ENCODE measurements around the gene CD6.
A peak's percentile ranks its signal among the peaks of the same experiment; 100 is the strongest.

Gene CD6

GRCh38 chr11:61028135-61028729, 56.8 kb downstream of the CD6 start:
- no peak for DNase-seq

DNA sequence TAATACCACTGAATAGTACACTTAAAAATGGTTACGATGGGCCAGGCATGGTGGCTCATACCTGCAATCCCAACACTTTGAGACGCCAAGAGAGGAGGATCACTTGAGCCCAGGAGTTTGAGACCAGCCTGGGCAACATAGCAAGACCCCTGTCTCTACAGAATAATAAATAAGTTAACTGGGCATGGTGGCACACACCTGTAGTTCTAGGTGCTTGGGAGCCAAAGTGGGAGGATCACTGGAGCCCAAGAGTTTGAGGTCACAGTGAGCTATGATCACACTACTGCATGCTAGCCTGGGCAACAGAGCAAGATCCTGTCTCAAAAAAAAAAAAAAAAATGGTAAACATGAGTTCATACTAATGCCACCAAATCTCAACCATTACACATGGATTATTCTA, 61.3 kb downstream of the CD6 start:
- no peak for DNase-seq

- DNase-seq: no peak
Observed at GRCh38 chr11:61033417-61033816, 61.9 kb downstream of the CD6 start.

- DNase-seq: no peak
Observed at GRCh38 chr11:61034111-61034510, 62.6 kb downstream of the CD6 start.

DNA sequence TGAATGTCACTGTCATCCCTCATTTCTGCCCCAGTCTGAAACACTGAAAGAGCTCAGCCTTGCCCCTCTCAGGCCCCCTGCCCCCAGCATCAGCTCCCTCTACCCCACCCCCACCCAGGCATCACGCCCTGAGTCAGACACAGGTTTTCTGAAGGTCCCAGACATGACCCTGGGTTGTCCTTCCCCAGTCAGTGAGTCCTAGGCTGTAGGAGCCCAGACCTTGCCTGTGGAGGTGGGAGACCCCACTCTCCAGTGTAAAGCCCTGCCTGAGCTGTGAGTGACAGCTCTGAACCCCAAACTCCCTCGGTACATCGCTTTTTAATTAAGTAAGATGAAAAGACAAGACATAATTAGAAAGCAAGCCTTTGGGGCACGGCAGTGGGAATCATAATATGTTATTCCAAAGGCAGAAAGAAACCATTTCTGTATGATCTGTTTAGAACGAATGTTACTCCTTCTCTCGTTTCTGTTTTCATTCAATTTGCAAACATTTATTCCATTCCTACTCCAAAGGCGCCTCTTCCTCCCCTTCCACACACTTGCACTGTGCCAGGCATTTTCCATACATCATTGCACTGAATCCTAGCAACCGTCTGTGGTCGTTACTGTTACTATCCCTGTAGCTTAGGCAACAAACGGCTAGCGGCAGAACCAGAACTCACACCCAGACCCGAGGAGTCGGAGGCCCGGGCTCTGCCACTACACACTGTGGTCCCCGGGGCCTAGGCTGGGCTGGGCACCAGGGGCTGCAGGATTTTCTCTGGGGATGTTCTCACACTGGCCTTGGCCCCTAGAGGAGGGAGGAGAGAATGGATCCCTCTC, 63.4 kb downstream of the CD6 start:
- DNase-seq: no peak

- no peak for DNase-seq
Observed at GRCh38 chr11:61035526-61035835, 64.0 kb downstream of the CD6 start.

DNA sequence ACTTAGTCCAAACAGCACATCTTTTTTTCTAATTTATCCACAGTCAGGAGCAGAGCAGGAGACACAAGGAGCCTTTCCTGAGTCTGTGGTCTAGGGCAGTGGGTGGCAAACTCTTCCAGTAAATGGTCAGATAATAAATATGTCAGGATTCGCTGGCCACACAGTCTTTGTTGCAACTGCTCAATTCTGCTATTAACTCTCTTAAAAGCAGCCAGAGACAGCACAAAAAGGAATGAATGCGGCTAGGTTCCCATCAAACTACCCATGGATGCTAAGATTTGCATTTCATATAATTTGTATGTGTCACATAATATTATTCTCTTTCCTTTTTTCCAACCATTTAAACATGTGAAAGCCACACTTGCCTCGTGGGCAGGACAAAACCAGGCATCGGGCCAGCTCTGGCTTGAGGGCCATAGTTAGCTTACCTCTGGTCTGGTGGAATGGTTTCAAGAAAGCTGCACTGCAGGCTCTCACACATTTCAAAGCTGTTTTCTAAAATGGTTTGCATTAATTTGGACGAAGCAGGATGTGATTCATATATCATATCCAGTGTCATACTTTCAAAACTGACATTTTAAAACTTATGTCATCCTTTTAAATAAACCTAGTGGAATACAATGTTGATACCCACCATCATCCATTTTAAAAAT, 66.1 kb downstream of the CD6 start:
- peak; percentile 67 for DNase-seq

GRCh38 chr11:61039916-61040315, 68.4 kb downstream of the CD6 start:
- DNase-seq: no peak

DNA sequence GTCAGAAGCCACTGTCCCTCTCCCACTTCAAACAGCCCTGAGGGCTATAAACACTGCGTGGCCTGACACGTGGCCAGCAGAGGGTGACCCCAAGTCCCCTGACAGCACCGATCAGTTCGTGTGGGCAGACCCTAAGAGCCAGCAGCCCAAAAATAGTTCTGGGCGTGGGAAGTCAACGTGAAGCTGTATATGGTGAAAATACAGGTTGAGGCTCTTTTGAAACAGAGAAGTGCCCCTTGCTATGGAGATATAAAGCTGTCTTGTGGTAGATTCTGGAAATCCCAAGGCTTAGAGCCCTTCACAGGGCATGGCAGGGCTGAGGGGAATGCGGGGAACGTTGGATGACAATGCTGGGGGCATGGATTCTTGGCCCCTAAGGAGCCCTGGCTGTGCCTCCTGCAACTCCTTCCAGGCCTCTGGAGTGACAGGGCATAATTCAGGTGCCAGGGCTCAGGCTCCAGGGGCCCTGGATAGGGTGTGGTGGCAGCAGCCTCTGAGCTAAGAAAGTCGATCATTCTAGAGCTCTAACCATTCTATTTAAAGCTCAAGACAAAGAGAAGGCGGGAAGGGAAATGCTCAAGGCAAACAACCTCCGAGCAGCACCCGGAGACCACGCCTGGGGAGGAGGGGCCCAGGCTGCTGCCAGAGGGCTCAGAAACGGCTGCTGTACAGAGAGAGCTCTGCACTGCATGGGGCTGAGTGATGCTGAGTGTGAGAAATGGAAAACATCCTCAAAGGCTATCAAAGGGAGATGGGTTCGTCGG, 70.5 kb downstream of the CD6 start:
- peak; percentile 53 for DNase-seq

- DNase-seq: no peak
Observed at GRCh38 chr11:61042537-61042936, 71.1 kb downstream of the CD6 start.

DNA sequence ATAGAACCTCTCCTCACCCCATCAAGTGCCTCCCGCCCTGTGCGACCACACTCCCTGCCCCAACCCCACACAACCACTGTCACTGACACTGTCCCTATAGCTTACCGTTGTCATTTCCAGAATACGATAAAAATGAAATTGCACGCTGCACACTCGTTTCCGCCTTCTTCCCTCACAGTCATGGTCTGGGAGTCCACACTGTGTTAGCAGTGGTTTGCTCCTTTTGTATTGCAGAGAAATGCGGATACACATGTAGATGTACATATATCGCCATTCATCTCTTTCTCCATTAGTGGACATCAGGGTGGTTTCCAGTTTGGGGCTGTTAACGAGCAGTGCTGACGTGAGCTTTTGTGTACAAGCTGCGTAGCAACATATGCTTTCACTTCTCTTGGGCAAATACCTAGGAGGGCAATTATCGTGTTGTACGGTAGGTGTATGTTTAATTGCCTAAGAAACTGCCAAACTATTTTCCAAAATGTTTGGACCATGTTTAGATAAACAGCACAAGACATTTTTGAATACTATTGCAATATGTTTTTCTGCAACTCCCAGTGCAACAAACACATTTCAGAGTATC, 71.6 kb downstream of the CD6 start:
- DNase-seq: no peak

DNA sequence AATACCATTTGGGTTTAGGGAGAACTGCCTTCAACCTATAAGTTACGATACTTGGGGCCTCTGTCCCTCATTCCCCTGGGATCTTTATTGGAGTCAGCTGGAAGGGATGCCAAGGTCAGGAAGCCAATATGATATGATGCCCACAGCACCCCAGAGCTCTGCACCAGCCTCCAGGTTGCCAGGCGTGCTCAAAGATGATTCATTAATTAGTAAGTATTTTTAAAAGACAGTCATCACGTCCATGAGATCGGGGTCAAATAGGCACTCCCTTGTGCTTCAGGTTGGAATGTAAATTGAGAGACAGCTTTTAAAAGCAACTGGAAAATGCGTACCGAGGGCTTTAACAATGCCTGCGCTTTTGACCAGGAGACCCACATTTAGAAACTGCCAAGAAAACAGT, 73.8 kb downstream of the CD6 start:
- no peak for DNase-seq

DNA sequence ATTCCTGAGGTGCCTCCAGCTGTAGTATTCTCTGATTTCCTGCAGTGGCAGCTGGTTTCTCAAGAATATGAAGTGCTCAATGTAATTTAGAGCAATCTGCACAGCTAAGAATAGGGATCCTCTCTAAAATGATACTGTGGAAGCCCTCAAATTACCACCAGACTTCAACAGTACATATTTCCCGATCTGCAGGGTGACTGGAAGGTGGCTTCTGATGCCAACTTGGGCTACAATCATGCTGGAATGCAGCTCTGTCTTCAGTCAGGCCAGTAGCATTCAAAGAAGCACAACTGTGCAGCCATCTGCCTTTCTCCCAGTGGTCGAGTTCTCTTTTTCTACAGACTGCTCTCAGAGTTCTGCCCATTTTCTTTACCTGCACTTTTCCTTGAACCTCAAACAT, 75.4 kb downstream of the CD6 start:
- DNase-seq: no peak

GRCh38 chr11:61048368-61049062, 77.0 kb downstream of the CD6 start:
- DNase-seq: no peak

DNA sequence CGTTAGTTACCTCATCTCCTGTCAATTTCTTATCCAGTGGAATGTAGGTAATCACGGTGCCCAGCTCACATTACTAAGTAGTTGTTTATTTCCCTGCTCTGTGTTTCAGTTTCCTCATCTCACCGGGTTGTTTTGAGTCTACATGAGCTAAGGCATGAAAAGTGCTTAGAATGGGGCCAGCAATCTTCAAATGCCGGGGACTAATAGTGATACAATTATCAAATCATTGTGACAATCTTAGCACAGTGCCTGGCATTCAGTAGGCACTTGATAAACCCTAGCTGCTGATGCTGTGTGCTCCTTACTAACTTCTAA, 77.5 kb downstream of the CD6 start:
- no peak for DNase-seq

GRCh38 chr11:61049859-61050258, 78.4 kb downstream of the CD6 start:
- DNase-seq: no peak

DNA sequence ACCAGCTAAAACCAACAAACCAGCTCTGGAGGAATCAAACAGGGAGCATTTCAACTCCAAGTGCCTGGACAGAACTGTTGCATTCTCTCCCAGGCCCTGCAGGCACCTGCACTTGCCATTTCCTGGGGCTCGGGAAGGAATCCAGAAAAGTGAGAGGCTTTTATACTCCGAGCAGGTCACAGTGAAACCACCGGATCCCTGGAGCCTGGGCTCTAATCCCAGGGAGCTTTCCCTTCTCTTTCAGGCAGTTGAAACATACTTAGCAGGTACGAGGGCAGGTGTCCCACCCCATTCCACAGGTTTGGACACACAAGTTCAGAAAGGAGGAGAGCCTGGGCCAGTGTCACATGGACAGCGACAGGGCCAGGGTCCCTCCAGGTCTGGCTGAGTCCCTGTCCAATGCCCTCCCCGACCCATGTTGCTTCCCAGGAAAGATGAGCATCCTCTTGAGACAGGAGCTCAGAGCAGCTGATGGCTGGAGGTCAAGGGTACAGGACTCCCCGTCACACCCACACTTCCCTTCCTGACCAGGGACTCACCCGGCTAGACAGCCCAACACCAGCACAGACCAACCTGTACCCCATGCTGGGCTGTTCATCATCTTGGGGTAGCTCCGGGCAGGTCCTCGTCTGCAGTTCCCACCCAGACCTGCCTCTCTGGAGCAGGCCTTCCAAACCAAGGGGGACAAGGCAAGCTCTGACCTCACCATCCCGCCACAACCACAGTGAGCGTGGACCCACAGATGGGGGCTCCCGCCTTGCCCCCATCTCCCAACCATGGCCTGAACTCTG, 80.9 kb downstream of the CD6 start:
- DNase-seq: no peak

- no peak for DNase-seq
Observed at GRCh38 chr11:61053191-61053590, 81.7 kb downstream of the CD6 start.

DNA sequence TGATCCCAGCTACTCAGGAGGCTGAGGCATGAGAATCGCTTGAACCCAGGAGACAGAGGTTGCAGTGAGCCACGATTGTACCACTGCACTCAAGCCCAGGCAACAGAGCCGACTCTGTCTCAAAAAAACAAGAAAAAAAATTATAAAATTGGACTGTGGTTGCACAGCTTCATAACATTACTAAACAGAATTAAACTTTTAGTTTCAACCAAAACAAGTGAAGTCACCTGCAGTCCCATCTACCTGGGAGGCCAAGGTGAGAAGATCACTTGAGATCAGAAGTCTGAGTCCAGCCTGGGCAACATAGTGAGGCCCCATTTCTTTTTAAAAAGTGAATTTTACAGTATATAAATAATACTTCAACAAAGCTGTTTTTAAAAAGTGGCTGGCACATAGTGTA, 83.0 kb downstream of the CD6 start:
- no peak for DNase-seq

DNA sequence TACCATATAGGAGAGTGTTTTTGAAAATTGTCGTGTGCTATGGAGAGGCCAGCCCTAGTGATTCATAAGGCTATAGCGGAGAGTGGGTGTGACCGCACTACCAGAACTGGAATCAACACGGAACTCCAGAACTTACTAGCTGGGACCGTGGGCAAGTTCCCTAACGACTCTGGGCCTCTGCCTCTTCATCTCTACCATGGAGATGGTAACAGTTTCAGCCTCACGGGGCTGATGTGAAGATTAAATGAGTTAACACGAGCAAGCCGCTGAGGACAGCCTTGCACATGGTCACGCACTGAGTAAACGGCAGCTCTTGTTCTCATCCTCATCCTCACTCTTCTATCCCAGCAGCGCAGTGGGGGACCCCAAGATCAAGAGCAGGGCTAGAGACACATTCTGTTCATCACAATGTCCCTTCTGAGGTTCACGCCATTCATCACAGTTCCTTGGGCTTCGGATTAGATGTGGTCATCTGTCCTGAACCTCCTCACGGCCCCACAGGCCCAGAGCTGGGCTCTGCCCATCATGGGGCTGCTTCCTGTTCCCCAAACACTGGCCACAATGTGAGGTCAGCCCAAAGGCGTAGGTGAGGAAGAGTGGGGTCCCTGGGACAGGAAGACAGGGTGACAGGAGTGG, 83.6 kb downstream of the CD6 start:
- no peak for DNase-seq

GRCh38 chr11:61055776-61056175, 84.3 kb downstream of the CD6 start:
- no peak for DNase-seq

Data from fibroblast of skin of scalp (primary cell).